ENCODE data around the gene RRAS2.
"Not testable (repeated sequence)": the region's sequence is repeated elsewhere in the genome, so short reads cannot be mapped to it uniquely, and the experiment has no call there.

The RRAS2 gene

GRCh38 chr11:14305649-14306048 is 53.3 kb downstream of the RRAS2 start:
- no peak for DNase-seq

- no peak for DNase-seq
These were observed 54.4 kb downstream of the RRAS2 start for GRCh38 chr11:14304601-14305000.

GRCh38 chr11:14300661-14301304 is 58.2 kb downstream of the RRAS2 start:
- no peak for DNase-seq

- DNase-seq, result no peak
These were observed 59.1 kb downstream of the RRAS2 start for GRCh38 chr11:14299921-14300320.

- no peak for DNase-seq
These were observed 68.6 kb downstream of the RRAS2 start for GRCh38 chr11:14290422-14290821.

GRCh38 chr11:14288189-14288935 is 70.6 kb downstream of the RRAS2 start:
- no peak for DNase-seq

- not testable (repeated sequence) for DNase-seq
These were observed 80.1 kb downstream of the RRAS2 start for GRCh38 chr11:14278869-14279268.

GRCh38 chr11:14275076-14275475 is 83.9 kb downstream of the RRAS2 start:
- no peak for DNase-seq

GRCh38 chr11:14273895-14274294 is 85.1 kb downstream of the RRAS2 start:
- DNase-seq, result no peak

- no peak for DNase-seq
These were observed 88.1 kb downstream of the RRAS2 start for GRCh38 chr11:14270690-14271542.

GRCh38 chr11:14269692-14270573 is 89.0 kb downstream of the RRAS2 start:
- no peak for DNase-seq

- no peak for DNase-seq
These were observed 90.9 kb downstream of the RRAS2 start for GRCh38 chr11:14267861-14268635.

- DNase-seq, result no peak
These were observed 92.4 kb downstream of the RRAS2 start for GRCh38 chr11:14266622-14267021.

- no peak for DNase-seq
These were observed 94.0 kb downstream of the RRAS2 start for GRCh38 chr11:14264966-14265365.

- DNase-seq, result no peak
These were observed 96.6 kb downstream of the RRAS2 start for GRCh38 chr11:14262271-14262846.

- DNase-seq, result no peak
These were observed 97.9 kb downstream of the RRAS2 start for GRCh38 chr11:14261066-14261465.

- no peak for DNase-seq
These were observed 99.1 kb downstream of the RRAS2 start for GRCh38 chr11:14259878-14260277.

- no peak for DNase-seq
These were observed 99.7 kb downstream of the RRAS2 start for GRCh38 chr11:14259186-14259784.

GRCh38 chr11:14258221-14258935 is 100.6 kb downstream of the RRAS2 start:
- peak; percentile 1 for DNase-seq

- no peak for DNase-seq
These were observed 103.8 kb downstream of the RRAS2 start for GRCh38 chr11:14255238-14255534.

Measured in GOT3 (cell line).